OCI-LY7 (cell line): ENCODE measurements around the gene GPD1L. TPM values are rescaled to one million over a fixed set of nuclear protein-coding genes. Genes with fewer than 3 reads are reported as not detected.

ENCODE experiments used
- BruUV-seq: library from RNA; stranded (reverse); fragments of 400-500 nt; replicated peaks from 2 replicates; lab custom pipeline; 2021; lab: Mats Ljungman, UMichigan
- CTCF ChIA-PET: fragments of 300-600 bp; sonication (Branson Sonifier 250); formaldehyde crosslinking; loops from one replicate; lab custom pipeline; 2022; ENCODE audit warnings: antibody characterized with exemption; ENCODE audit not compliant: unreplicated experiment; lab: Charles Lee
- POLR2A ChIA-PET: fragments of 300-600 bp; sonication (Branson Sonifier 250); formaldehyde crosslinking; loops from one replicate; lab custom pipeline; 2022; ENCODE audit warnings: antibody characterized with exemption; lab: Charles Lee
- DNase-seq: peaks from one replicate; pipeline ENCODE4 v3.0.0-alpha.2; 2015; ENCODE audit warnings: low spot score
- H2AFZ ChIP-seq: fragments of 200-600 bp; sonication (generic), shearing (Covaris generic); 2 replicates; pipeline ENCODE4 v1.6.1; 2014; ENCODE audit warnings: mild to moderate bottlenecking, antibody characterized with exemption, low read length, moderate library complexity
- H3K27ac ChIP-seq: fragments of 200-600 bp; sonication (generic); 2 replicates; pipeline ENCODE4 v1.5.1; 2014; ENCODE audit warnings: mixed run types, low read depth, mild to moderate bottlenecking, moderate library complexity, low read length, inconsistent platforms; ENCODE audit not compliant: poor library complexity, severe bottlenecking
- H3K36me3 ChIP-seq: fragments of 200-600 bp; sonication (generic); 2 replicates; pipeline ENCODE4 v1.6.1; 2014; ENCODE audit warnings: mild to moderate bottlenecking, antibody characterized with exemption, low read length, moderate library complexity, mixed read lengths; ENCODE audit not compliant: insufficient read depth
- H3K4me1 ChIP-seq: fragments of 200-600 bp; sonication (generic); 2 replicates; pipeline ENCODE4 v1.5.1; 2014; ENCODE audit warnings: mild to moderate bottlenecking, low read length; ENCODE audit not compliant: insufficient read depth, poor library complexity, severe bottlenecking
- H3K4me2 ChIP-seq: fragments of 200-600 bp; sonication (generic); 2 replicates; pipeline ENCODE4 v1.6.1; 2014; ENCODE audit warnings: mild to moderate bottlenecking, low read length
- H3K4me3 ChIP-seq: fragments of 200-600 bp; sonication (generic); 2 replicates; pipeline ENCODE4 v1.5.1; 2014; ENCODE audit warnings: mild to moderate bottlenecking, low read depth, low read length; ENCODE audit not compliant: poor library complexity, severe bottlenecking
- H3K79me2 ChIP-seq: fragments of 200-600 bp; sonication (generic); 2 replicates; pipeline ENCODE4 v1.6.1; 2016; ENCODE audit warnings: low read depth, mild to moderate bottlenecking, low read length, moderate library complexity, mixed read lengths; ENCODE audit not compliant: insufficient read depth
- H3K9me2 ChIP-seq: fragments of 200-600 bp; sonication (generic); 2 replicates; pipeline ENCODE4 v1.6.1; 2016; ENCODE audit warnings: mild to moderate bottlenecking, low read length, mixed read lengths; ENCODE audit not compliant: insufficient read depth
- H3K9me3 ChIP-seq: fragments of 200-600 bp; sonication (generic); 2 replicates; pipeline ENCODE4 v1.6.1; 2014; ENCODE audit warnings: mild to moderate bottlenecking, mixed run types, low read length, mixed read lengths
- H4K20me1 ChIP-seq: fragments of 200-600 bp; sonication (generic); 2 replicates; pipeline ENCODE4 v1.6.1; 2014; ENCODE audit warnings: mild to moderate bottlenecking, antibody characterized with exemption, low read length, moderate library complexity, mixed read lengths; ENCODE audit not compliant: insufficient read depth
- CTCF ChIP-seq: fragments of 200-600 bp; sonication (generic); conservative IDR thresholded peaks from 2 replicates; pipeline ENCODE4 v1.5.1; 2014; ENCODE audit warnings: mild to moderate bottlenecking, antibody characterized with exemption, low read length, moderate library complexity, mixed read lengths
- EZH2phosphoT487 ChIP-seq: fragments of 200-600 bp; sonication (generic); IDR thresholded peaks from 2 replicates; pipeline ENCODE4 v1.6.1; 2018; ENCODE audit warnings: low read depth, borderline replicate concordance, mild to moderate bottlenecking, mixed run types, antibody characterized with exemption, low read length, moderate library complexity, mixed read lengths
- intact Hi-C: fragments of 100-400 bp; cut with micrococcal nuclease; formaldehyde crosslinking; loops from one replicate; pipeline ENCODE4 v1.10.0; 2022; ENCODE audit not compliant: unreplicated experiment
- total RNA-seq, 2 experiments: library from RNA; depleted of rRNA in 1 of 2; stranded (reverse); fragments of >200 nt in 1 of 2; shearing (Covaris generic) in 1 of 2; gene quantifications; 2 replicates each; pipeline ENCODE4 v1.2.3, GENCODE V29; 2014 to 2022

The GPD1L gene
- total RNA-seq, 2 experiments from 2014 or later: 27.5 to 29.2 TPM

- H3K27ac ChIP-seq: no peak overlapping the region
- no peaks in the 10 kb centered on the region for H4K20me1 ChIP-seq
- CTCF ChIA-PET: no interaction called here
- intact Hi-C loops: loop anchor here (10.0 kb wide), 1 partner anchor 444 kb away; no protein-coding TSS in a partner anchor
- no peak for TF ChIP-seq EZH2phosphoT487
- no peak for TF ChIP-seq CTCF
- H3K9me2 ChIP-seq: no peaks in the 10 kb centered on the region
- H3K4me2 ChIP-seq: no peak overlapping the region
- H3K36me3 ChIP-seq: no peaks in the 10 kb centered on the region
- no peak overlapping the region for H2AFZ ChIP-seq
- no peak overlapping the region for H3K4me3 ChIP-seq
- no TSS peak for BruUV-seq
- POLR2A ChIA-PET: interaction anchor here (0.6 to 0.7 kb wide), 2 partner anchors 24 to 91 kb away, joined by 3 to 8 read pairs; no protein-coding TSS in a partner anchor
- H3K4me1 ChIP-seq: no peaks in the 10 kb centered on the region
- H3K79me2 ChIP-seq: no peaks in the 10 kb centered on the region
- H3K9me3 ChIP-seq: no peaks in the 10 kb centered on the region
- DNase-seq: no peak
These were observed 94.8 kb downstream of the GPD1L start for GRCh38 chr3:32200992-32201758.

- no peaks in the 10 kb centered on the region for H3K4me1 ChIP-seq
- no peaks in the 10 kb centered on the region for H3K36me3 ChIP-seq
- H4K20me1 ChIP-seq: no peaks in the 10 kb centered on the region
- H3K9me3 ChIP-seq: no peaks in the 10 kb centered on the region
- H3K79me2 ChIP-seq: no peaks in the 10 kb centered on the region
- no peak for DNase-seq
- H2AFZ ChIP-seq: no peak overlapping the region
- no peak overlapping the region for H3K4me2 ChIP-seq
- BruUV-seq: no TSS peak
- intact Hi-C loops: loop anchor here (10.0 kb wide), 1 partner anchor 442 kb away; no protein-coding TSS in a partner anchor
- H3K4me3 ChIP-seq: no peak overlapping the region
- H3K27ac ChIP-seq: no peak overlapping the region
- TF ChIP-seq CTCF (no peak), EZH2phosphoT487 (no peak)
- H3K9me2 ChIP-seq: no peaks in the 10 kb centered on the region
- ChIA-PET CTCF (no interaction called here), POLR2A (no interaction called here)
These were observed 96.1 kb downstream of the GPD1L start for GRCh38 chr3:32202496-32202895.

GRCh38 chr3:32203854-32204253 is 97.4 kb downstream of the GPD1L start:
- ChIA-PET CTCF (no interaction called here), POLR2A (no interaction called here)
- no peaks in the 10 kb centered on the region for H3K36me3 ChIP-seq
- no peaks in the 10 kb centered on the region for H3K79me2 ChIP-seq
- no peaks in the 10 kb centered on the region for H4K20me1 ChIP-seq
- no peak for TF ChIP-seq EZH2phosphoT487
- TF ChIP-seq CTCF: no peak
- H3K4me2 ChIP-seq: no peak overlapping the region
- no peak for DNase-seq
- no peak overlapping the region for H3K27ac ChIP-seq
- no TSS peak for BruUV-seq
- no peaks in the 10 kb centered on the region for H3K9me3 ChIP-seq
- no peaks in the 10 kb centered on the region for H3K9me2 ChIP-seq
- H3K4me1 ChIP-seq: no peaks in the 10 kb centered on the region
- intact Hi-C loops: loop anchor here (10.0 kb wide), 1 partner anchor 441 kb away; no protein-coding TSS in a partner anchor
- H3K4me3 ChIP-seq: no peak overlapping the region
- H2AFZ ChIP-seq: no peak overlapping the region
